Activated CD8-positive, alpha-beta T cell treated with anti-CD3 and anti-CD28 coated beads, Interleukin-2, amount 10 ng/mL, durations not matched to agents 7 days and 5 days (primary cell): Measurements from ENCODE around the gene HIVEP2. TPM values are rescaled to one million over a fixed set of nuclear protein-coding genes. Genes with fewer than 3 reads are reported as not detected.

ENCODE experiments used
- ATAC-seq: fragments of 150-1000 bp; cut with Tn5 transposase; one replicate; pipeline ENCODE4 v1.10.0; 2021; ENCODE audit warnings: moderate library complexity
- CTCF ChIA-PET: fragments of 350-600 bp; sonication (Branson Sonifier 250); formaldehyde crosslinking; loops from one replicate; lab custom pipeline; 2021; ENCODE audit warnings: antibody characterized with exemption; lab: Charles Lee
- POLR2A ChIA-PET: fragments of 350-600 bp; sonication (Branson Sonifier 250); formaldehyde crosslinking; loops from one replicate; lab custom pipeline; 2021; ENCODE audit warnings: antibody characterized with exemption; lab: Charles Lee
- DNase-seq: peaks from one replicate; pipeline ENCODE4 v3.0.0-alpha.2; 2020
- H3K27ac Mint-ChIP-seq: one replicate; pipeline ENCODE4 v1.8.0; 2021; ENCODE audit warnings: mild to moderate bottlenecking, mixed read lengths
- H3K27me3 Mint-ChIP-seq: one replicate; pipeline ENCODE4 v1.8.0; 2021; ENCODE audit warnings: low read depth, mixed read lengths
- H3K36me3 Mint-ChIP-seq: one replicate; pipeline ENCODE4 v1.8.0; 2021; ENCODE audit warnings: low read depth, mixed read lengths
- H3K4me1 Mint-ChIP-seq: one replicate; pipeline ENCODE4 v1.8.0; 2021; ENCODE audit warnings: low read depth, mixed read lengths
- H3K4me3 Mint-ChIP-seq: one replicate; pipeline ENCODE4 v1.8.0; 2021; ENCODE audit warnings: mild to moderate bottlenecking, mixed read lengths
- H3K9me3 Mint-ChIP-seq: one replicate; pipeline ENCODE4 v1.8.0; 2022; ENCODE audit warnings: mixed read lengths; ENCODE audit not compliant: insufficient read depth
- total RNA-seq, 2 experiments: library from RNA; stranded (reverse); gene quantifications; one replicate each; pipeline ENCODE4 v1.2.3, GENCODE V29; 2021

The HIVEP2 gene
- total RNA-seq, 2 experiments from 2014 or later = 22.8 to 23.1 TPM

GRCh38 chr6:142958343-142958742 lies 13.4 kb upstream of the HIVEP2 start:
- no peak overlapping the region for H3K27ac Mint-ChIP-seq

DNA sequence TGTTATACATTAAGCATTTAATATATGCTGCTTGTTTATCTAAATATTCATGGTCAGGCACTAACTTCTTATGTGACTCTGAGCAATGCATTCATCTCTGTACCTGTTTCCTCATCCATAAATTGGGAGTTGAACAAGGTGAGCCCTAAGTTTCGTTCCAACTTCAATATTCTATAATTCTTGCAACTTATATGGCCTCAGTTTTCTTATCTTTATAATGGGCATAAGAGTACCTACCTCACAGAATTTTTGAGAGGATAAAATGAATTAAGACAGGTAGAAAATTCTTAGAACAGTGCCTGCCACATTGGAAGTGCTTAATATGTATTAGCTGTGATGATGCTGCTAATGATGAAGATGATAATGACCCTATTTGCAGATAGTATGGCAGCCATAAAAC lies 11.8 kb upstream of the HIVEP2 start:
- POLR2A ChIA-PET = interaction anchor here (1.0 kb wide), 1 partner anchor 10 kb away, joined by 3 read pairs; no protein-coding TSS in a partner anchor

More at GRCh38 chr6:142958343-142958742, 13.4 kb upstream of the HIVEP2 start:
- Mint-ChIP-seq H3K36me3 (no peaks in the 10 kb centered on the region), H3K4me3 (no peak overlapping the region), H3K4me1 (no peaks in the 10 kb centered on the region), H3K9me3 (no peaks in the 10 kb centered on the region), H3K27me3 (no peaks in the 10 kb centered on the region)
- ChIA-PET POLR2A (interaction anchor here (1.1 kb wide), 1 partner anchor 13 kb away, joined by 3 read pairs; no protein-coding TSS in a partner anchor), CTCF (no interaction called here)
- no peak for ATAC-seq
- DNase-seq = no peak

DNA sequence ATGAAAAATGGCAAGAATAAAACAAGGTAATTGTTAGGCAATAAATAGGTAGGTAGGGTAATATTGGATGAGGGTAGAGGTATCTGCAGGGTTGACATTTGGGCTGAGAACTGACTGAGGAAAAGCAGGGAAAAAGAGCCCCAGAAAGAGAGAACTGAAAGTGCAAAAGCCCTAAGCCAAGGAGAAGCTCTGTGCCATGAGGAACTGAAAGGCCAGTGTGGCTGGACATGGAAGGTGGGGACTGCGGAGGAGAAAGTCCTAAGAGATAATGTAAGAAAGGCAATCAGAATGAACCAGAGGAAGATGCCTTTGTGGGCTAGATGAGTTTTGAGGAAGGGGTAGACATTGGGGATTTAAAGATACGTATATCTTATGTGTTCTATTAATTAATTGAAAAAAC lies 9.9 kb upstream of the HIVEP2 start:
- DNase-seq (no peak), ATAC-seq (no peak)
- H3K36me3 Mint-ChIP-seq = no peaks in the 10 kb centered on the region
- H3K27ac Mint-ChIP-seq = no peak overlapping the region
- H3K4me3 Mint-ChIP-seq = no peak overlapping the region
- no peaks in the 10 kb centered on the region for H3K9me3 Mint-ChIP-seq
- ChIA-PET POLR2A (no interaction called here), CTCF (no interaction called here)
- no peaks in the 10 kb centered on the region for H3K4me1 Mint-ChIP-seq
- H3K27me3 Mint-ChIP-seq = no peaks in the 10 kb centered on the region

More for the DNA sequence above, 11.8 kb upstream of the HIVEP2 start:
- no peak for DNase-seq
- H3K4me1 Mint-ChIP-seq = no peaks in the 10 kb centered on the region
- H3K36me3 Mint-ChIP-seq = no peaks in the 10 kb centered on the region
- CTCF ChIA-PET = no interaction called here
- no peak overlapping the region for H3K4me3 Mint-ChIP-seq
- H3K27me3 Mint-ChIP-seq = no peaks in the 10 kb centered on the region
- H3K9me3 Mint-ChIP-seq = no peaks in the 10 kb centered on the region
- H3K27ac Mint-ChIP-seq = no peak overlapping the region
- no peak for ATAC-seq

DNA sequence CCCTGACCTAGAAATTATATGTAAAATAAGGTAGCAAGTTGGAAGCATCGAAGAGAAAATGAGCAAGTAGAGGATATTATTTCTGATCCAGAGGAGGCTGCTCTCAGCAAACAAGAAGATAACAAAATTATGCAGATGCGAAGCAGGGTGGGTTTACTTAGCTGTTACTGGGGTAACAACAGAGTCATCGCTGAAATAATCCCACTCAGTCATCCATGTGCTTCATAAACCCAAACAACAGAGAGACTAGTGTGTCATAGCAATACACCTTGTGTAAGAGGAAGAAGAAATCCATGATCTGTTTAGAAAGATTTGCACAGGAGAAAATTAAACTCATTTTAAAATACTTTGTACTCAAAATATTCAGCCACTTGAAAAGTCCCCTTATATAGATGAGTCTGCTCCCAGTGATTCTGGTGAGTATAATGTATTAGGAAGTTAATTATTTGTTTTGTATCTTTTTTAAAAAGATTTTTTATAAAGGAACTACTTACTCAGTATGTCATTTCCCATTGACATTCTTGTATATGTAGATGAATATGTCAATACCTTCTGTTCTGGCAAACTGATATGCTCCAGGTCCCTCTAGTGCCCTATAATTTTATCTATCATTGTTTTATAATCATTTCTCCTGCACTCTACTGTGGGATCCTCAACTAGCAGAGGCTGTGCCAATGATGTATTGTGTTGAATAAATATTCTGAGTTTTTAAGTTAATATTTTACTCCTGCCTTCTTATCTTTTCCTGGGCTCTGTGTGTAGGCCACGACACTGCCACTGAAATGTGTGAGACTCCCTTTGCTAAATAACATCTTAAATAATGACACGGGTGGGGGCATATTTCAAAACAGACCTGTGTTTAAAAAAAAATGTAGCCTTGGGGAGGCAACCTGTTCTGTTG lies 8.6 kb upstream of the HIVEP2 start:
- Mint-ChIP-seq H3K9me3 (no peaks in the 10 kb centered on the region), H3K4me3 (no peak overlapping the region), H3K36me3 (no peaks in the 10 kb centered on the region), H3K27me3 (no peaks in the 10 kb centered on the region), H3K4me1 (peaks cover 3% of the 10 kb centered on the region), H3K27ac (no peak overlapping the region)
- CTCF ChIA-PET = interaction anchor here (0.7 to 2.3 kb wide), 2 partner anchors 10 to 73 kb away, joined by 3 to 10 read pairs; no protein-coding TSS in a partner anchor
- no peak for DNase-seq
- POLR2A ChIA-PET = no interaction called here
- peak; percentile 33 for ATAC-seq

- ATAC-seq = no peak
- no peaks in the 10 kb centered on the region for H3K36me3 Mint-ChIP-seq
- no peaks in the 10 kb centered on the region for H3K27me3 Mint-ChIP-seq
- no peak overlapping the region for H3K27ac Mint-ChIP-seq
- no peaks in the 10 kb centered on the region for H3K9me3 Mint-ChIP-seq
- POLR2A ChIA-PET = no interaction called here
- no peak for DNase-seq
- CTCF ChIA-PET = interaction anchor here (2.3 kb wide), 1 partner anchor 74 kb away, joined by 10 read pairs; no protein-coding TSS in a partner anchor
- peaks cover 10% of the 10 kb centered on the region for H3K4me1 Mint-ChIP-seq
- H3K4me3 Mint-ChIP-seq = no peak overlapping the region
These were observed 7.6 kb upstream of the HIVEP2 start for GRCh38 chr6:142952614-142953013.

DNA sequence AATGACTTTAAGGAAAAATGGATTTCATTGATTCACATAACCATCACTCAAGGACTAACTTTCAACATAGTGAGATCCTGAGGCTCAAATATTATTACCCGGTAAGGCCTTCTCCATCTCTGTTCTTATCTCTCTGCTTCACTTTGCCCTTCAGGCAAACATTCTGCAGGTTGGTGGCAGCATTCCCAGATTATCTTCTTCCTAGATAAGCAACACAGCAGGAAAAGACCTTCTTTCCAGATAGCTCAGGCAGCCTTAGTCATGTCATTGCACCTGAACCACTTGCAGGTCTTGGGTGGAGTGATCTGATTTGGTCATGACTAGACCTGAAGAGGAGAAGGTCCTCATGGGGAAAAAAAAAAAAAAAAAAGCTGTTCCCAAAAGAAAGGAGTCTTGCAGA lies 5.3 kb upstream of the HIVEP2 start:
- ChIA-PET CTCF (interaction anchor here (1.2 kb wide), 1 partner anchor 23 kb away, joined by 4 read pairs; no protein-coding TSS in a partner anchor), POLR2A (no interaction called here)
- H3K9me3 Mint-ChIP-seq = no peaks in the 10 kb centered on the region
- DNase-seq (no peak), ATAC-seq (no peak)
- no peaks in the 10 kb centered on the region for H3K36me3 Mint-ChIP-seq
- H3K27ac Mint-ChIP-seq = no peak overlapping the region
- no peak overlapping the region for H3K4me3 Mint-ChIP-seq
- no peaks in the 10 kb centered on the region for H3K27me3 Mint-ChIP-seq
- peaks cover 12% of the 10 kb centered on the region for H3K4me1 Mint-ChIP-seq

- peak; percentile 49 for DNase-seq
- H3K36me3 Mint-ChIP-seq = peaks cover 8% of the 10 kb centered on the region
- ATAC-seq = no peak
- ChIA-PET CTCF (interaction anchor here (1.1 to 1.3 kb wide), 2 partner anchors 22 to 201 kb away, joined by 4 to 5 read pairs; no protein-coding TSS in a partner anchor), POLR2A (interaction anchor here (0.7 to 2.8 kb wide), 6 partner anchors 12 to 256 kb away, joined by 3 to 64 read pairs (median 6); no protein-coding TSS in a partner anchor)
- H3K27me3 Mint-ChIP-seq = peaks cover 3% of the 10 kb centered on the region
- peak overlapping the region; percentile 91 for H3K27ac Mint-ChIP-seq
- peak overlapping the region; percentile 83 for H3K4me3 Mint-ChIP-seq
- H3K4me1 Mint-ChIP-seq = peaks cover 23% of the 10 kb centered on the region
- no peaks in the 10 kb centered on the region for H3K9me3 Mint-ChIP-seq
These were observed 2.9 kb upstream of the HIVEP2 start for GRCh38 chr6:142947714-142948480.

- ChIA-PET POLR2A (interaction anchor here (0.6 to 2.8 kb wide), 26 partner anchors 10 to 503 kb away, joined by 3 to 64 read pairs (median 4); partner anchors contain the start of genes ADAT2 and PEX3), CTCF (interaction anchor here (0.6 to 1.9 kb wide), 8 partner anchors 12 to 254 kb away, joined by 3 to 6 read pairs (median 4); no protein-coding TSS in a partner anchor)
- Mint-ChIP-seq H3K9me3 (no peaks in the 10 kb centered on the region), H3K27me3 (peaks cover 3% of the 10 kb centered on the region), H3K4me3 (peak overlapping the region; percentile 100), H3K27ac (peak overlapping the region; percentile 91), H3K36me3 (peaks cover 8% of the 10 kb centered on the region), H3K4me1 (peaks cover 31% of the 10 kb centered on the region)
- ATAC-seq = peak; percentile 36
- DNase-seq = peak; percentile 73
These were observed 2.1 kb upstream of the HIVEP2 start for GRCh38 chr6:142946924-142947713.

DNA sequence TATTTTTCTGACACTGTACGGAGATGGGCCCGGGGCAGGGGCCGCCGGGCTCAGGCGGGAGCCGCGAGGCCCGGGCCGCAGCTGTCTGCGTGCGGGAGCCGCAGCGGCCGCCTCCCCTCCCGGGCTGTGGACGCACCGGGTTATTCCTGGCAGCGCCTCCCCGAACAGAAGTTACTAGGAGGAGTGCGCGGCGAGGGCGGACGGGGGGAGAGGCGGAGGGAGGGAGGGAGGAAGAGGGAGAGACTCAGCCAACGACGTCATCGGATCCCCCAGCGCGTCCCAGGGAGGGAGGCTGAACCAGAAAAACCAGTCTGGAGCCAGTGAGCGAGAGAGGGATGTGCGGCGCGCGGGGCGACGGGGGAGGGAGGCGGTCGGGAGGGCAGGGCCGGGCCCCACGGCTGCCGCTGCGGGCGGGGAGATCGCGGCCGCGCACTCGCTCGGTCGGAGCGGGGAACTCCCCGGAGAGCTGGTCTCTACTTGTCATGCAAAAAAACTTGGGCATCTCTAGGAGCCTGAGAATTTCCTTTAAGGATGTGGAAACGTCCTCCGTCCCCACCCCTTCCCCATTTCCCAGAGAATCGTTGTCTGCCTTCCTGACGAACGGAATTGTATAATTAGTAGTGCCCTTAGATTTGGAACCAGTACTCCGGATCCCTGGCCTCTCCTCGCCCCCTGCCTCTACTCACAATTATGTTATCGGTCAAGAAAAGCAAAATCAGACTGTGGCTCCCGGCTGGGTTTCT lies 1.4 kb upstream of the HIVEP2 start:
- peak overlapping the region; percentile 100 for H3K4me3 Mint-ChIP-seq
- H3K27ac Mint-ChIP-seq = peak overlapping the region; percentile 94
- POLR2A ChIA-PET = interaction anchor here (0.8 to 2.8 kb wide), 28 partner anchors 11 to 504 kb away, joined by 3 to 64 read pairs (median 4); partner anchors contain the start of genes ADAT2 and PEX3
- peaks cover 38% of the 10 kb centered on the region for H3K4me1 Mint-ChIP-seq
- no peaks in the 10 kb centered on the region for H3K9me3 Mint-ChIP-seq
- ATAC-seq (peak; percentile 42), DNase-seq (peak; percentile 88)
- CTCF ChIA-PET = interaction anchor here (0.6 to 1.9 kb wide), 9 partner anchors 11 to 253 kb away, joined by 3 to 6 read pairs (median 4); no protein-coding TSS in a partner anchor
- peaks cover 8% of the 10 kb centered on the region for H3K36me3 Mint-ChIP-seq
- H3K27me3 Mint-ChIP-seq = peaks cover 3% of the 10 kb centered on the region
